K562 (cell line): ENCODE measurements around the gene FNDC4. TPM values are rescaled to one million over a fixed set of nuclear protein-coding genes. Genes with fewer than 3 reads are reported as not detected.

Experiments used
- ATAC-seq: fragments of 200-7000 bp; cut with Tn5 transposase; 3 replicates; pipeline ENCODE4 v1.9.1; 2020; ENCODE audit warnings: moderate library complexity
- BruUV-seq: library from RNA; stranded (reverse); fragments of 400-500 nt; replicated peaks from 2 replicates; lab custom pipeline; 2021; lab: Mats Ljungman, UMichigan
- CTCF ChIA-PET: fragments of 300-600 bp; formaldehyde crosslinking; extraction: SDS; loops from one replicate; lab custom pipeline; 2021; ENCODE audit warnings: low intra/inter-chr PET ratio; lab: Yijun Ruan, JAX
- POLR2A ChIA-PET: fragments of 300-600, 350-650 bp; sonication (Branson Sonifier 250); formaldehyde crosslinking; extraction: SDS; loops from one replicate; lab custom pipeline; 2021; ENCODE audit warnings: antibody characterized with exemption, inconsistent platforms; lab: Yijun Ruan, JAX
- DNase-seq, 4 experiments: peaks; one replicate each; pipeline versions ENCODE4 v3.0.0 to v3.0.0-alpha.2; 2011 to 2018; ENCODE audit warnings: low spot score in 3 of 4, mixed read lengths in 3 of 4; ENCODE audit errors: extremely low read depth in 1 of 4
- FAIRE-seq: peaks from 2 replicates; lab custom pipeline; 2011; peaks lifted over from hg19 to GRCh38; lab: Jason Lieb, UNC
- H2AFZ ChIP-seq: 2 replicates; pipeline ENCODE4 v1.6.0; 2011; ENCODE audit warnings: low read depth, low read length, control low read depth, inconsistent platforms
- H3K27ac ChIP-seq: fragments of 200-600 bp; 3 replicates; pipeline ENCODE4 v1.8.0; 2011; ENCODE audit warnings: low read depth, mild to moderate bottlenecking, control low read depth, inconsistent platforms, low read length, moderate library complexity, mixed read lengths; ENCODE audit errors: extremely low read depth
- H3K27me3 ChIP-seq, 2 experiments: fragments of 300-600 bp in 1 of 2; 2 replicates in 1 of 2; 3 replicates in 1 of 2; pipeline versions ENCODE4 v1.6.0 to v1.8.0; 2011; ENCODE audit warnings: inconsistent platforms in 2 of 2, low read length in 2 of 2, mild to moderate bottlenecking in 1 of 2, mixed read lengths in 1 of 2, moderate library complexity in 1 of 2; ENCODE audit not compliant: control insufficient read depth in 2 of 2, insufficient read depth in 2 of 2
- H3K36me3 ChIP-seq: fragments of 300-600 bp; 3 replicates; pipeline ENCODE4 v1.8.0; 2011; ENCODE audit warnings: mild to moderate bottlenecking, low read length, inconsistent platforms; ENCODE audit not compliant: control insufficient read depth, insufficient read depth
- H3K4me1 ChIP-seq, 2 experiments: fragments of 200-600 bp in 1 of 2; replicated peaks in 1 of 2; 2 replicates in 1 of 2; 3 replicates in 1 of 2; pipeline versions ENCODE4 v1.5.1 to v1.8.0; 2011; ENCODE audit warnings: inconsistent platforms in 2 of 2, low read length in 2 of 2, mild to moderate bottlenecking in 1 of 2, mixed read lengths in 1 of 2, moderate library complexity in 1 of 2; ENCODE audit not compliant: control insufficient read depth in 2 of 2, insufficient read depth in 2 of 2
- H3K4me2 ChIP-seq: 2 replicates; pipeline ENCODE4 v1.6.1; 2011; ENCODE audit warnings: low read length, control low read depth, inconsistent platforms, mixed read lengths; ENCODE audit not compliant: insufficient read depth
- H3K4me3 ChIP-seq: fragments of 200-600 bp; sonication (generic), shearing (Covaris generic); 2 replicates; pipeline ENCODE4 v1.5.1; 2016; ENCODE audit warnings: control low read depth, inconsistent platforms
- H3K79me2 ChIP-seq: fragments of 200-600 bp; 3 replicates; pipeline ENCODE4 v1.8.0; 2011; ENCODE audit warnings: low read length, inconsistent platforms; ENCODE audit not compliant: control insufficient read depth, insufficient read depth
- H3K9ac ChIP-seq, 2 experiments: 2 replicates each; pipeline versions ENCODE4 v1.6.0 to v1.6.1; 2011; ENCODE audit warnings: low read depth in 2 of 2, low read length in 2 of 2, control low read depth in 1 of 2, inconsistent platforms in 1 of 2, mild to moderate bottlenecking in 1 of 2, mixed read lengths in 1 of 2; ENCODE audit not compliant: insufficient read depth in 1 of 2
- H3K9me1 ChIP-seq: one replicate; pipeline ENCODE4 v1.6.0; 2011; ENCODE audit warnings: inconsistent platforms, mild to moderate bottlenecking, low read length, moderate library complexity; ENCODE audit not compliant: control insufficient read depth, insufficient read depth
- H3K9me3 ChIP-seq: replicated peaks from 2 replicates; pipeline ENCODE4 v1.5.1; 2011; ENCODE audit warnings: low read depth, low read length, inconsistent platforms; ENCODE audit not compliant: control insufficient read depth, insufficient read depth
- H4K20me1 ChIP-seq: replicated peaks from 2 replicates; pipeline ENCODE4 v1.6.1; 2011; ENCODE audit warnings: low read length, inconsistent platforms, mixed read lengths; ENCODE audit not compliant: control insufficient read depth, insufficient read depth
- FUS ChIP-seq: fragments of 200-400 bp; formaldehyde crosslinking; optimal IDR thresholded peaks from 2 replicates; pipeline ENCODE3; 2017; ENCODE audit warnings: low read depth, low read length
- PHB2 ChIP-seq: fragments of 450-650 bp; IDR thresholded peaks from 2 replicates; pipeline ENCODE4 v1.6.1; 2017; ENCODE audit warnings: low read depth
- POLR2A ChIP-seq: fragments of 450-650 bp; conservative IDR thresholded peaks from 2 replicates; pipeline ENCODE4 v1.6.1; 2016
- PRPF4 ChIP-seq: fragments of 200-400 bp; formaldehyde crosslinking; IDR thresholded peaks from one replicate; pipeline ENCODE4 v1.6.1; 2017; ENCODE audit warnings: low read length, low read depth, mild to moderate bottlenecking; ENCODE audit not compliant: insufficient read depth, poor library complexity, severe bottlenecking
- SFPQ ChIP-seq: fragments of 200-400 bp; formaldehyde crosslinking; IDR thresholded peaks from 2 replicates; pipeline ENCODE4 v1.6.1; 2017; ENCODE audit warnings: mild to moderate bottlenecking, low read depth, low read length, moderate library complexity
- WGBS: fragments of 100-300 bp; shearing (Covaris generic); methylation state at CpG from one replicate; pipeline ENCODE4 v1.1.6; 2016; ENCODE audit warnings: low coverage, mixed read lengths; ENCODE audit not compliant: insufficient coverage; ENCODE audit errors: missing lambda C conversion rate; 5-methylcytosine and 5-hydroxymethylcytosine counted together
- in situ Hi-C: fragments of 300-500 bp; cut with MboI; formaldehyde crosslinking; loops from 4 replicates; pipeline ENCODE4 v1.15.0; 2018; ENCODE audit warnings: inconsistent platforms, mixed read lengths
- intact Hi-C: fragments of 100-400 bp; cut with micrococcal nuclease; formaldehyde crosslinking; loops from 2 replicates; pipeline ENCODE4 v1.14.2; 2022
- polyA plus RNA-seq, 8 experiments: library from polyadenylated mRNA; depleted of rRNA in 4 of 8; stranded (reverse) in 5 of 8; unstranded in 3 of 8; fragments of >200 nt; fragmentation: Nextera tagmentation in 2 of 8; fragmentation: Illumina TruSeq in 1 of 8; extraction: Ambion mirVana in 2 of 8; extraction: Trizol in 1 of 8; gene quantifications; 2 replicates each; pipeline versions ENCODE4 v1.2.1 to v1.2.3, GENCODE V29; 2011 to 2014; ENCODE audit warnings: inconsistent platforms in 1 of 8, missing spikeins in 1 of 8
- total RNA-seq, 7 experiments: library from RNA; depleted of rRNA in 6 of 7; stranded (reverse); fragments of >200 nt in 6 of 7; fragmentation: Illumina TruSeq in 2 of 7; extraction: Trizol in 2 of 7; gene quantifications; 2 replicates each; pipeline versions ENCODE4 v1.2.1 to v1.2.3, GENCODE V29; 2011 to 2021; ENCODE audit warnings: low replicate concordance in 1 of 7

FNDC4 gene
- total and polyA plus RNA-seq, 9 of the 15 experiments (the other 6 are each of a cell fraction or from before 2014, with no cell fraction given), result 0.28 to 4.9 (median 2.3) TPM

GRCh38 chr2:27442920-27443282, 52.1 kb downstream of the FNDC4 start:
- H3K4me3 ChIP-seq, result no peak overlapping the region
- ChIA-PET POLR2A (interaction anchor here (0.9 to 1.4 kb wide), 2 partner anchors 9 to 11 kb away, joined by 4 to 5 read pairs; no protein-coding TSS in a partner anchor), CTCF (no interaction called here)
- H3K27ac ChIP-seq, result peak overlapping the region; percentile 11; the same call in 1 of the 3 replicates
- H3K36me3 ChIP-seq, result peaks cover 63% of the 10 kb centered on the region
- in situ Hi-C loops (no loop called here), intact Hi-C loops (no loop called here)
- peaks cover 12 to 24% of the 10 kb centered on the region in 2 experiments; a peak in 4 of 5 replicates for H3K4me1 ChIP-seq
- DNase-seq (no peak), FAIRE-seq (no peak), ATAC-seq (no peak)
- no peak overlapping the region for H3K4me2 ChIP-seq
- H3K9ac ChIP-seq, result no peak overlapping the region
- no peaks in the 10 kb centered on the region for H3K9me3 ChIP-seq
- peaks cover 4% of the 10 kb centered on the region for H3K9me1 ChIP-seq
- H3K79me2 ChIP-seq, result no peaks in the 10 kb centered on the region
- 85% methylated on average over 6 of the region's 6 CpGs for WGBS
- BruUV-seq, result no TSS peak
- H3K27me3 ChIP-seq, result no peaks in the 10 kb centered on the region
- H2AFZ ChIP-seq, result no peak overlapping the region
- no peaks in the 10 kb centered on the region for H4K20me1 ChIP-seq
- TF ChIP-seq SFPQ, result no peak
- no peak for TF ChIP-seq PRPF4
- no peak for TF ChIP-seq POLR2A
- TF ChIP-seq PHB2, result no peak
- no peak for TF ChIP-seq FUS
- TF ChIP-seq, all 486 proteins: peak for 0
